Adrenal gland (tissue), 5 donors: ENCODE results near the gene ARHGAP5.

Source experiments
- POLR2A ChIP-seq, 2 donors: fragments of 450-650 bp; IDR thresholded peaks; one replicate each; pipeline ENCODE4 v1.6.1; 2017; ENCODE audit warnings: antibody characterized with exemption in 2 of 2, mild to moderate bottlenecking in 2 of 2, moderate library complexity in 1 of 2
- TF ChIP-seq, protein P1 (sequence below), 6 experiments: fragments of 450-650 bp in 4 of 6; fragments of 200-600 bp in 2 of 6; sonication (generic) in 1 of 6; IDR thresholded peaks; 1 replicate in 5 of 6; 2 replicates in 1 of 6; pipeline versions ENCODE4 v1.5.1 to v1.8.0; 2016 to 2021; ENCODE audit warnings: antibody characterized with exemption in 6 of 6, mild to moderate bottlenecking in 2 of 6, moderate library complexity in 1 of 6
- donor health status: DM: no; HTN: no; CAD: no.

DNA sequence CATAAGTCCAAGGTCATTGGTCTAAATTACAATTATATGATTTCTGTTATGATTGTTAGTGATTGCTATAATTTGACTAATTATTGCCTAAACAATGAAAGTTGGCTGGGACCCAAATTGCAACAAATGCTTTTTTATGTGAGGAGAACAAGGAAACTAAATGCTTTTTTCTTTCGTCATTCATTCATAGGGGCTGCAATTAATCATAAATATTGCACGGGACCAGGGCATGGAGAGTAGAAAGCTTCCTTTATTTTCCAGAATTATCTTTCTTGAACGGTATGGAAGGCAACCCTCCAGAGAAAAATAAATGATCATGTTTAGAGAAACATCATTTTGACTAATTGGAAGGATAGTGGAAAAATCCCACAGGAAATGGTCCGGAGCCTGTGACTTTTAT, 32.6 kb upstream of the ARHGAP5 start:
- TF ChIP-seq, protein P1, sequence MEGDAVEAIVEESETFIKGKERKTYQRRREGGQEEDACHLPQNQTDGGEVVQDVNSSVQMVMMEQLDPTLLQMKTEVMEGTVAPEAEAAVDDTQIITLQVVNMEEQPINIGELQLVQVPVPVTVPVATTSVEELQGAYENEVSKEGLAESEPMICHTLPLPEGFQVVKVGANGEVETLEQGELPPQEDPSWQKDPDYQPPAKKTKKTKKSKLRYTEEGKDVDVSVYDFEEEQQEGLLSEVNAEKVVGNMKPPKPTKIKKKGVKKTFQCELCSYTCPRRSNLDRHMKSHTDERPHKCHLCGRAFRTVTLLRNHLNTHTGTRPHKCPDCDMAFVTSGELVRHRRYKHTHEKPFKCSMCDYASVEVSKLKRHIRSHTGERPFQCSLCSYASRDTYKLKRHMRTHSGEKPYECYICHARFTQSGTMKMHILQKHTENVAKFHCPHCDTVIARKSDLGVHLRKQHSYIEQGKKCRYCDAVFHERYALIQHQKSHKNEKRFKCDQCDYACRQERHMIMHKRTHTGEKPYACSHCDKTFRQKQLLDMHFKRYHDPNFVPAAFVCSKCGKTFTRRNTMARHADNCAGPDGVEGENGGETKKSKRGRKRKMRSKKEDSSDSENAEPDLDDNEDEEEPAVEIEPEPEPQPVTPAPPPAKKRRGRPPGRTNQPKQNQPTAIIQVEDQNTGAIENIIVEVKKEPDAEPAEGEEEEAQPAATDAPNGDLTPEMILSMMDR (IDR thresholded peaks at IDR 0.05), result no peak
- TF ChIP-seq POLR2A (IDR thresholded peaks at IDR 0.05), result no peak
